CD14-positive monocyte (primary cell): ENCODE measurements around the gene PLET1. TPM values are rescaled to one million over a fixed set of nuclear protein-coding genes. Genes with fewer than 3 reads are reported as not detected.

Experiments
- DNase-seq, 3 donors: peaks; one replicate each; pipeline ENCODE4 v3.0.0-alpha.2; 2011 to 2022
- H2AFZ ChIP-seq: 2 replicates; pipeline ENCODE4 v1.6.0; 2012; ENCODE audit warnings: mild to moderate bottlenecking, low read depth, low read length, inconsistent platforms; ENCODE audit not compliant: insufficient read depth, poor library complexity, severe bottlenecking
- H3K27ac ChIP-seq, 2 donors: 1 replicate in 1 of 2; 2 replicates in 1 of 2; pipeline ENCODE4 v1.5.1; 2012 to 2013; ENCODE audit warnings: low read length in 2 of 2, control low read depth in 1 of 2, inconsistent platforms in 1 of 2, low read depth in 1 of 2, mild to moderate bottlenecking in 1 of 2
- H3K27me3 ChIP-seq, 2 donors: one replicate each; pipeline versions ENCODE4 v1.6.0 to v1.6.1; 2011 to 2013; ENCODE audit warnings: low read length in 2 of 2; ENCODE audit not compliant: control insufficient read depth in 2 of 2, insufficient read depth in 2 of 2
- H3K36me3 ChIP-seq, 2 donors: replicated peaks in 1 of 2; 1 replicate in 1 of 2; 2 replicates in 1 of 2; pipeline versions ENCODE4 v1.5.1 to v1.6.1; 2012 to 2013; ENCODE audit warnings: low read length in 2 of 2, control low read depth in 1 of 2, inconsistent platforms in 1 of 2, mild to moderate bottlenecking in 1 of 2; ENCODE audit not compliant: insufficient read depth in 2 of 2, control insufficient read depth in 1 of 2
- H3K4me1 ChIP-seq, 2 donors: 1 replicate in 1 of 2; 2 replicates in 1 of 2; pipeline versions ENCODE4 v1.5.1 to v1.6.1; 2012 to 2013; ENCODE audit warnings: low read length in 2 of 2, control low read depth in 1 of 2, inconsistent platforms in 1 of 2, mild to moderate bottlenecking in 1 of 2, moderate library complexity in 1 of 2; ENCODE audit not compliant: insufficient read depth in 2 of 2, control insufficient read depth in 1 of 2
- H3K4me2 ChIP-seq: replicated peaks from 2 replicates; pipeline ENCODE3; 2012; ENCODE audit warnings: low read length, moderate library complexity, mild to moderate bottlenecking; ENCODE audit not compliant: poor library complexity, severe bottlenecking; ENCODE audit errors: extremely low read depth
- H3K4me3 ChIP-seq, 3 experiments: fragments of 200-600 bp in 1 of 3; sonication (generic) in 1 of 3; replicated peaks in 1 of 3; 1 replicate in 2 of 3; 2 replicates in 1 of 3; pipeline ENCODE4 v1.5.1; 2011 to 2013; ENCODE audit warnings: low read length in 3 of 3, mild to moderate bottlenecking in 3 of 3, control low read depth in 2 of 3, low read depth in 2 of 3, inconsistent platforms in 1 of 3, moderate library complexity in 1 of 3
- H3K79me2 ChIP-seq: 2 replicates; pipeline ENCODE4 v1.6.0; 2012; ENCODE audit warnings: mild to moderate bottlenecking, control low read depth, inconsistent platforms, low read length, moderate library complexity; ENCODE audit not compliant: insufficient read depth
- H3K9ac ChIP-seq: 2 replicates; pipeline ENCODE4 v1.6.0; 2017; ENCODE audit warnings: low read length, mild to moderate bottlenecking; ENCODE audit not compliant: insufficient read depth, poor library complexity, severe bottlenecking
- H3K9me3 ChIP-seq, 2 donors: replicated peaks in 1 of 2; 1 replicate in 1 of 2; 2 replicates in 1 of 2; pipeline versions ENCODE4 v1.5.1 to v1.6.1; 2012 to 2013; ENCODE audit warnings: low read length in 2 of 2, control low read depth in 1 of 2; ENCODE audit not compliant: control insufficient read depth in 1 of 2, insufficient read depth in 1 of 2
- H4K20me1 ChIP-seq: 2 replicates; pipeline ENCODE4 v1.6.0; 2012; ENCODE audit warnings: mild to moderate bottlenecking, low read length, control low read depth, moderate library complexity; ENCODE audit not compliant: insufficient read depth
- H3K27ac Mint-ChIP-seq, 7 donors: one replicate each; pipeline ENCODE4 v1.8.0; 2020; ENCODE audit warnings: mild to moderate bottlenecking in 7 of 7, mixed read lengths in 7 of 7, moderate library complexity in 6 of 7, inconsistent platforms in 2 of 7
- H3K27me3 Mint-ChIP-seq, 3 donors: one replicate each; pipeline ENCODE4 v1.8.0; 2021 to 2022; ENCODE audit warnings: low read depth in 3 of 3, mild to moderate bottlenecking in 3 of 3, mixed read lengths in 3 of 3, moderate library complexity in 3 of 3, inconsistent platforms in 1 of 3
- H3K36me3 Mint-ChIP-seq, 2 donors: one replicate each; pipeline ENCODE4 v1.8.0; 2020; ENCODE audit warnings: mixed read lengths in 2 of 2, inconsistent platforms in 1 of 2, mild to moderate bottlenecking in 1 of 2
- H3K4me1 Mint-ChIP-seq: one replicate; pipeline ENCODE4 v1.8.0; 2020; ENCODE audit warnings: mild to moderate bottlenecking, mixed read lengths
- H3K4me3 Mint-ChIP-seq, 2 donors: one replicate each; pipeline ENCODE4 v1.8.0; 2020; ENCODE audit warnings: mild to moderate bottlenecking in 2 of 2, mixed read lengths in 2 of 2, moderate library complexity in 1 of 2
- H3K9me3 Mint-ChIP-seq, 7 donors: one replicate each; pipeline ENCODE4 v1.8.0; 2020 to 2022; ENCODE audit warnings: mixed read lengths in 7 of 7, mild to moderate bottlenecking in 6 of 7, moderate library complexity in 6 of 7, inconsistent platforms in 2 of 7
- WGBS: methylation state at CpG from one replicate; pipeline ENCODE4 v1.1.5; 2013; ENCODE audit warnings: missing lambda C conversion rate; ENCODE audit not compliant: insufficient coverage; 5-methylcytosine and 5-hydroxymethylcytosine counted together
- intact Hi-C, 2 donors: fragments of 100-400 bp; cut with micrococcal nuclease; formaldehyde crosslinking; loops; one replicate each; pipeline versions ENCODE4 v1.15.0 to v1.15.1; 2023
- polyA plus RNA-seq, 3 donors: library from polyadenylated mRNA; depleted of rRNA in 1 of 3; unstranded in 2 of 3; stranded (reverse) in 1 of 3; fragments of 300-500 nt in 2 of 3; fragments of >200 nt in 1 of 3; fragmentation: Illumina TruSeq in 2 of 3; gene quantifications; 1 replicate in 2 of 3; 2 replicates in 1 of 3; pipeline ENCODE4 v1.2.3, GENCODE V29; 2012 to 2021
- TF ChIP-seq, protein P1 (sequence below): fragments of 200-600 bp; IDR thresholded peaks from one replicate; pipeline ENCODE4 v1.8.0; 2022; ENCODE audit warnings: antibody characterized with exemption, mild to moderate bottlenecking

The PLET1 gene
- polyA plus RNA-seq, 3 donors, result not detected

GRCh38 chr11:112280268-112281126 is 19.8 kb upstream of the PLET1 start:
- Mint-ChIP-seq H3K27ac (peak overlapping the region in 4 of 7 donors; percentile 57 to 79 (median 70)), H3K36me3 (no peaks in the 10 kb centered on the region), H3K27me3 (peaks cover 0 to 4% (median 2%) of the 10 kb centered on the region in 3 donors), H3K9me3 (peaks cover 0 to 2% (median 0%) of the 10 kb centered on the region in 7 donors), H3K4me3 (peak overlapping the region; percentile 87 to 95), H3K4me1 (peaks cover 33% of the 10 kb centered on the region)
- 0% methylated on average over 11 of the region's 18 CpGs for WGBS
- peak; percentile 69 to 82 (median 76) for DNase-seq
- peaks cover 13 to 21% of the 10 kb centered on the region in 2 donors for H3K4me1 ChIP-seq
- no peaks in the 10 kb centered on the region for H3K27me3 ChIP-seq
- TF ChIP-seq, protein P1, sequence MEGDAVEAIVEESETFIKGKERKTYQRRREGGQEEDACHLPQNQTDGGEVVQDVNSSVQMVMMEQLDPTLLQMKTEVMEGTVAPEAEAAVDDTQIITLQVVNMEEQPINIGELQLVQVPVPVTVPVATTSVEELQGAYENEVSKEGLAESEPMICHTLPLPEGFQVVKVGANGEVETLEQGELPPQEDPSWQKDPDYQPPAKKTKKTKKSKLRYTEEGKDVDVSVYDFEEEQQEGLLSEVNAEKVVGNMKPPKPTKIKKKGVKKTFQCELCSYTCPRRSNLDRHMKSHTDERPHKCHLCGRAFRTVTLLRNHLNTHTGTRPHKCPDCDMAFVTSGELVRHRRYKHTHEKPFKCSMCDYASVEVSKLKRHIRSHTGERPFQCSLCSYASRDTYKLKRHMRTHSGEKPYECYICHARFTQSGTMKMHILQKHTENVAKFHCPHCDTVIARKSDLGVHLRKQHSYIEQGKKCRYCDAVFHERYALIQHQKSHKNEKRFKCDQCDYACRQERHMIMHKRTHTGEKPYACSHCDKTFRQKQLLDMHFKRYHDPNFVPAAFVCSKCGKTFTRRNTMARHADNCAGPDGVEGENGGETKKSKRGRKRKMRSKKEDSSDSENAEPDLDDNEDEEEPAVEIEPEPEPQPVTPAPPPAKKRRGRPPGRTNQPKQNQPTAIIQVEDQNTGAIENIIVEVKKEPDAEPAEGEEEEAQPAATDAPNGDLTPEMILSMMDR, result peak; percentile 65
- no peaks in the 10 kb centered on the region for H3K9me3 ChIP-seq
- H3K4me3 ChIP-seq, result peak overlapping the region; percentile 44 to 85 (median 49)
- intact Hi-C loops, result loop anchor here (1.0 to 10.0 kb wide), 5 partner anchors 61 to 1004 kb away; partner anchors contain the start of genes SDHD (in 1 of the 2) and TIMM8B (in 1 of the 2)
- H3K4me2 ChIP-seq, result peak overlapping the region; percentile 97
- H3K79me2 ChIP-seq, result no peaks in the 10 kb centered on the region
- no peak overlapping the region for H3K9ac ChIP-seq
- H3K27ac ChIP-seq, result peak overlapping the region in 1 of 2 donors; percentile 33
- no peaks in the 10 kb centered on the region for H3K36me3 ChIP-seq
- peak overlapping the region; percentile 94 for H2AFZ ChIP-seq
- H4K20me1 ChIP-seq, result no peaks in the 10 kb centered on the region

GRCh38 chr11:112279901-112280267 is 19.2 kb upstream of the PLET1 start:
- 0% methylated on average over 8 of the region's 15 CpGs for WGBS
- intact Hi-C loops, result loop anchor here (1.0 to 10.0 kb wide), 5 partner anchors 61 to 1005 kb away; partner anchors contain the start of genes SDHD (in 1 of the 2) and TIMM8B (in 1 of the 2)
- Histone ChIP-seq H4K20me1 (no peaks in the 10 kb centered on the region), H3K79me2 (no peaks in the 10 kb centered on the region), H3K4me1 (peaks cover 10 to 15% of the 10 kb centered on the region in 2 donors), H3K27me3 (no peaks in the 10 kb centered on the region), H3K4me3 (peak overlapping the region; percentile 44 to 85 (median 49)), H3K9ac (no peak overlapping the region), H3K9me3 (no peaks in the 10 kb centered on the region), H3K27ac (peak overlapping the region in 1 of 2 donors; percentile 33), H3K36me3 (no peaks in the 10 kb centered on the region), H2AFZ (peak overlapping the region; percentile 94), H3K4me2 (peak overlapping the region; percentile 97)
- Mint-ChIP-seq H3K27ac (no peak overlapping the region), H3K4me3 (peak overlapping the region; percentile 87 to 95), H3K4me1 (peaks cover 26% of the 10 kb centered on the region), H3K27me3 (peaks cover 0 to 4% (median 2%) of the 10 kb centered on the region in 3 donors), H3K36me3 (no peaks in the 10 kb centered on the region), H3K9me3 (peaks cover 0 to 2% (median 0%) of the 10 kb centered on the region in 7 donors)
- TF ChIP-seq, protein P1, result peak; percentile 73
- DNase-seq, result peak; percentile 50 to 63 (median 57)
